Liver (tissue), 9 donors: ENCODE measurements around the gene UHRF2. TPM values are rescaled to one million over a fixed set of nuclear protein-coding genes. Genes with fewer than 3 reads are reported as not detected.
A peak's percentile ranks its signal among the peaks of the same experiment; 100 is the strongest.

Experiments
- DNase-seq: peaks from one replicate; pipeline ENCODE4 v3.0.0-alpha.2; 2017; ENCODE audit warnings: low spot score
- H3K27ac ChIP-seq, 2 donors: one replicate each; pipeline ENCODE4 v1.7.0; 2013; ENCODE audit warnings: inconsistent platforms in 2 of 2, low read length in 2 of 2, control low read depth in 1 of 2, low read depth in 1 of 2, mild to moderate bottlenecking in 1 of 2
- H3K27me3 ChIP-seq, 4 donors: one replicate each; pipeline versions ENCODE4 v1.6.1 to v1.7.0; 2013; ENCODE audit warnings: low read length in 3 of 4, inconsistent platforms in 1 of 4, mild to moderate bottlenecking in 1 of 4, moderate library complexity in 1 of 4; ENCODE audit not compliant: control insufficient read depth in 4 of 4, insufficient read depth in 4 of 4
- H3K36me3 ChIP-seq, 4 donors: one replicate each; pipeline versions ENCODE4 v1.6.1 to v1.7.0; 2013; ENCODE audit warnings: low read length in 3 of 4, mild to moderate bottlenecking in 3 of 4, low read depth in 1 of 4, moderate library complexity in 1 of 4; ENCODE audit not compliant: control insufficient read depth in 4 of 4, insufficient read depth in 3 of 4
- H3K4me1 ChIP-seq, 4 donors: one replicate each; pipeline versions ENCODE4 v1.6.1 to v1.7.0; 2013; ENCODE audit warnings: low read length in 3 of 4, mild to moderate bottlenecking in 3 of 4, moderate library complexity in 1 of 4; ENCODE audit not compliant: control insufficient read depth in 4 of 4, insufficient read depth in 4 of 4
- H3K4me3 ChIP-seq, 3 donors: one replicate each; pipeline versions ENCODE4 v1.6.1 to v1.7.0; 2013; ENCODE audit warnings: low read length in 3 of 3, control low read depth in 1 of 3, low read depth in 1 of 3, mild to moderate bottlenecking in 1 of 3
- H3K9ac ChIP-seq, 2 donors: one replicate each; pipeline ENCODE4 v1.7.0; 2013; ENCODE audit warnings: low read length in 2 of 2, mild to moderate bottlenecking in 2 of 2, moderate library complexity in 2 of 2, control low read depth in 1 of 2, low read depth in 1 of 2
- H3K9me3 ChIP-seq, 4 donors: one replicate each; pipeline versions ENCODE4 v1.6.1 to v1.7.0; 2013; ENCODE audit warnings: low read length in 3 of 4; ENCODE audit not compliant: control insufficient read depth in 4 of 4
- EGR1 ChIP-seq, 2 donors: IDR thresholded peaks; 2 replicates each; pipeline ENCODE4 v1.6.1; 2016 to 2018; ENCODE audit warnings: antibody characterized with exemption in 2 of 2, low read depth in 2 of 2
- FOXA1 ChIP-seq: IDR thresholded peaks from 2 replicates; pipeline ENCODE4 v1.6.1; 2016; ENCODE audit warnings: antibody characterized with exemption
- FOXA2 ChIP-seq: IDR thresholded peaks from 2 replicates; pipeline ENCODE4 v1.6.1; 2016; ENCODE audit warnings: antibody characterized with exemption
- GABPA ChIP-seq, 2 donors: IDR thresholded peaks in 1 of 2; conservative IDR thresholded peaks in 1 of 2; 2 replicates each; pipeline ENCODE4 v1.6.1; 2016; ENCODE audit warnings: antibody characterized with exemption in 2 of 2, mild to moderate bottlenecking in 1 of 2, moderate library complexity in 1 of 2
- HNF4A ChIP-seq, 2 donors: conservative IDR thresholded peaks; 2 replicates each; pipeline ENCODE4 v1.6.1; 2016; ENCODE audit warnings: antibody characterized with exemption in 2 of 2, mild to moderate bottlenecking in 2 of 2
- HNF4G ChIP-seq: IDR thresholded peaks from 2 replicates; pipeline ENCODE4 v1.6.1; 2016; ENCODE audit warnings: antibody characterized with exemption
- JUND ChIP-seq, 2 donors: IDR thresholded peaks; 2 replicates each; pipeline ENCODE4 v1.6.1; 2016; ENCODE audit warnings: antibody characterized with exemption in 2 of 2
- NR2F2 ChIP-seq: IDR thresholded peaks from 2 replicates; pipeline ENCODE4 v1.6.1; 2016; ENCODE audit warnings: antibody characterized with exemption
- RAD21 ChIP-seq, 2 donors: IDR thresholded peaks; 2 replicates each; pipeline ENCODE4 v1.6.1; 2016; ENCODE audit warnings: antibody characterized with exemption in 2 of 2, mild to moderate bottlenecking in 2 of 2
- RXRA ChIP-seq, 2 donors: IDR thresholded peaks; 2 replicates each; pipeline ENCODE4 v1.6.1; 2017 to 2018; ENCODE audit warnings: antibody characterized with exemption in 2 of 2, mild to moderate bottlenecking in 1 of 2
- SP1 ChIP-seq: IDR thresholded peaks from 2 replicates; pipeline ENCODE4 v1.6.1; 2018; ENCODE audit warnings: antibody characterized with exemption, mild to moderate bottlenecking
- TAF1 ChIP-seq: conservative IDR thresholded peaks from 2 replicates; pipeline ENCODE4 v1.6.1; 2016; ENCODE audit warnings: antibody characterized with exemption, mild to moderate bottlenecking
- YY1 ChIP-seq: IDR thresholded peaks from 2 replicates; pipeline ENCODE4 v1.6.1; 2016; ENCODE audit warnings: antibody characterized with exemption, mild to moderate bottlenecking
- WGBS: extraction: QIAGEN DNeasy Blood & Tissue Kit; methylation state at CpG from one replicate; pipeline ENCODE4 v1.1.7; 2013; 5-methylcytosine and 5-hydroxymethylcytosine counted together
- polyA plus RNA-seq, 2 donors: library from polyadenylated mRNA; stranded (reverse) in 1 of 2; unstranded in 1 of 2; fragments of 200-250 nt in 1 of 2; fragments of >200 nt in 1 of 2; fragmentation: Nextera tagmentation in 1 of 2; extraction: Ambion mirVana in 1 of 2; gene quantifications; one replicate each; pipeline versions ENCODE4 v1.2.1 to v1.2.3, GENCODE V29; 2013 to 2015
- total RNA-seq, 2 donors: library from RNA; depleted of rRNA; stranded (reverse); fragments of >200 nt; gene quantifications; one replicate each; pipeline ENCODE4 v1.2.3, GENCODE V29; 2014
- TF ChIP-seq, protein P1 (sequence below): IDR thresholded peaks from 2 replicates; pipeline ENCODE4 v1.6.1; 2016; ENCODE audit warnings: antibody characterized with exemption, mild to moderate bottlenecking
- TF ChIP-seq, protein P2 (sequence below): IDR thresholded peaks from 2 replicates; pipeline ENCODE4 v1.6.1; 2016; ENCODE audit warnings: antibody characterized with exemption
- TF ChIP-seq, protein P3 (sequence below): IDR thresholded peaks from 2 replicates; pipeline ENCODE4 v1.6.1; 2016; ENCODE audit warnings: antibody characterized with exemption
- TF ChIP-seq, protein P4 (sequence below): fragments of 150-350 bp; IDR thresholded peaks from 2 replicates; pipeline ENCODE4 v1.5.1; 2017; ENCODE audit warnings: improper control_type of control experiment, low read depth, low read length; ENCODE audit not compliant: missing input control
- TF ChIP-seq, protein P5 (sequence below): IDR thresholded peaks from 2 replicates; pipeline ENCODE4 v1.6.1; 2016; ENCODE audit warnings: antibody characterized with exemption
- donor health status: healthy.
- donor health status: healthy.
- donor health status: healthy.
- donor health status: healthy.
- donor health status: healthy.

Gene UHRF2
- total and polyA plus RNA-seq, 4 donors, result 5.7 to 34.1 (median 16.9) TPM

DNA sequence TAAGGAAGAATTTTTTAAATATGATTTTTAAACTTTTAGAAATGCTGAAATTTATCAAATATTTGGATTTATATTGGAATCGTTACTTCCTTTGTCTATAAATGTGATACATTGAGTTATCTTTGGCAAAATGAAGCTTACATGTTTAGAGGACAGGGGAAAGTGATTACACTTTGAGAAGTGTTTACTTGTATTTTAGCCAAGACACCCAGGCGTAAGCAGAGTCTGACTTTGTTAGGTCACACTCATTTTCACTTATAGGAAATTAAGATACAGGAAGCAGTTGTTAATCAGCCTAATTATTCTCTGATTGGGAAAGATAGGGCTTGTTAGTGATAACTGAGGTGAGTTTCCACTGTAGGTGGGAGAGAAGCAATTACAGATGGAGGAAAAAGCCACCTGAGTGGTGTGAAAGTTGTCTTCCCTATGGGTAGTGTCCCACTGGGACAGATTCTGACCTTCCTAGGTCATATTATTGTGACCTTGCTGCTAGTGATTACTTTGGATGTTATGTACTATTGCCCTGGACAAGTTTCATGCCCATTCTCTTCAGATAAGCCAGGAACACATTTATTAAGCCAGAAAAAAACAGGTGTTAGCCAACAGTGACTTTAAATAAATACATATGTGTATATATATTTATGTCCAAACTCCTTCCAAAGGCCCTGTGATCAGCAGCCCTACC lies 88.7 kb downstream of the UHRF2 start:
- Histone ChIP-seq H3K4me3 (no peak overlapping the region), H3K36me3 (peaks cover 8 to 37% (median 30%) of the 10 kb centered on the region in 4 donors), H3K9me3 (no peaks in the 10 kb centered on the region), H3K27ac (peak overlapping the region in 1 of 2 donors; percentile 52), H3K9ac (no peak overlapping the region), H3K4me1 (peaks cover 0 to 11% (median 4%) of the 10 kb centered on the region in 4 donors), H3K27me3 (no peaks in the 10 kb centered on the region)
- TF ChIP-seq YY1, result no peak
- TF ChIP-seq, protein P1, sequence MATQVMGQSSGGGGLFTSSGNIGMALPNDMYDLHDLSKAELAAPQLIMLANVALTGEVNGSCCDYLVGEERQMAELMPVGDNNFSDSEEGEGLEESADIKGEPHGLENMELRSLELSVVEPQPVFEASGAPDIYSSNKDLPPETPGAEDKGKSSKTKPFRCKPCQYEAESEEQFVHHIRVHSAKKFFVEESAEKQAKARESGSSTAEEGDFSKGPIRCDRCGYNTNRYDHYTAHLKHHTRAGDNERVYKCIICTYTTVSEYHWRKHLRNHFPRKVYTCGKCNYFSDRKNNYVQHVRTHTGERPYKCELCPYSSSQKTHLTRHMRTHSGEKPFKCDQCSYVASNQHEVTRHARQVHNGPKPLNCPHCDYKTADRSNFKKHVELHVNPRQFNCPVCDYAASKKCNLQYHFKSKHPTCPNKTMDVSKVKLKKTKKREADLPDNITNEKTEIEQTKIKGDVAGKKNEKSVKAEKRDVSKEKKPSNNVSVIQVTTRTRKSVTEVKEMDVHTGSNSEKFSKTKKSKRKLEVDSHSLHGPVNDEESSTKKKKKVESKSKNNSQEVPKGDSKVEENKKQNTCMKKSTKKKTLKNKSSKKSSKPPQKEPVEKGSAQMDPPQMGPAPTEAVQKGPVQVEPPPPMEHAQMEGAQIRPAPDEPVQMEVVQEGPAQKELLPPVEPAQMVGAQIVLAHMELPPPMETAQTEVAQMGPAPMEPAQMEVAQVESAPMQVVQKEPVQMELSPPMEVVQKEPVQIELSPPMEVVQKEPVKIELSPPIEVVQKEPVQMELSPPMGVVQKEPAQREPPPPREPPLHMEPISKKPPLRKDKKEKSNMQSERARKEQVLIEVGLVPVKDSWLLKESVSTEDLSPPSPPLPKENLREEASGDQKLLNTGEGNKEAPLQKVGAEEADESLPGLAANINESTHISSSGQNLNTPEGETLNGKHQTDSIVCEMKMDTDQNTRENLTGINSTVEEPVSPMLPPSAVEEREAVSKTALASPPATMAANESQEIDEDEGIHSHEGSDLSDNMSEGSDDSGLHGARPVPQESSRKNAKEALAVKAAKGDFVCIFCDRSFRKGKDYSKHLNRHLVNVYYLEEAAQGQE, result peak; percentile 51
- no peak for TF ChIP-seq EGR1 (IDR thresholded peaks at IDR 0.05; ENCODE audit: low read depth in 2 of 2)
- TF ChIP-seq GABPA (IDR thresholded peaks at IDR 0.05 in 1 of 2, conservative IDR thresholded peaks at IDR 0.05 in 1 of 2), result no peak
- TF ChIP-seq HNF4A (conservative IDR thresholded peaks at IDR 0.05), result peak; percentile 72 to 79
- TF ChIP-seq JUND (IDR thresholded peaks at IDR 0.05), result peak in 1 of 2 donors; percentile 30
- TF ChIP-seq, protein P2, sequence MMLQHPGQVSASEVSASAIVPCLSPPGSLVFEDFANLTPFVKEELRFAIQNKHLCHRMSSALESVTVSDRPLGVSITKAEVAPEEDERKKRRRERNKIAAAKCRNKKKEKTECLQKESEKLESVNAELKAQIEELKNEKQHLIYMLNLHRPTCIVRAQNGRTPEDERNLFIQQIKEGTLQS, result no peak
- peak; percentile 38 for TF ChIP-seq SP1
- TF ChIP-seq HNF4G, result no peak
- TF ChIP-seq RAD21 (IDR thresholded peaks at IDR 0.05), result no peak
- TF ChIP-seq, protein P3, sequence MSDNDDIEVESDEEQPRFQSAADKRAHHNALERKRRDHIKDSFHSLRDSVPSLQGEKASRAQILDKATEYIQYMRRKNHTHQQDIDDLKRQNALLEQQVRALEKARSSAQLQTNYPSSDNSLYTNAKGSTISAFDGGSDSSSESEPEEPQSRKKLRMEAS, result peak; percentile 43
- peak in 1 of 2 donors; percentile 69 for TF ChIP-seq RXRA (IDR thresholded peaks at IDR 0.05)
- TF ChIP-seq, protein P4, sequence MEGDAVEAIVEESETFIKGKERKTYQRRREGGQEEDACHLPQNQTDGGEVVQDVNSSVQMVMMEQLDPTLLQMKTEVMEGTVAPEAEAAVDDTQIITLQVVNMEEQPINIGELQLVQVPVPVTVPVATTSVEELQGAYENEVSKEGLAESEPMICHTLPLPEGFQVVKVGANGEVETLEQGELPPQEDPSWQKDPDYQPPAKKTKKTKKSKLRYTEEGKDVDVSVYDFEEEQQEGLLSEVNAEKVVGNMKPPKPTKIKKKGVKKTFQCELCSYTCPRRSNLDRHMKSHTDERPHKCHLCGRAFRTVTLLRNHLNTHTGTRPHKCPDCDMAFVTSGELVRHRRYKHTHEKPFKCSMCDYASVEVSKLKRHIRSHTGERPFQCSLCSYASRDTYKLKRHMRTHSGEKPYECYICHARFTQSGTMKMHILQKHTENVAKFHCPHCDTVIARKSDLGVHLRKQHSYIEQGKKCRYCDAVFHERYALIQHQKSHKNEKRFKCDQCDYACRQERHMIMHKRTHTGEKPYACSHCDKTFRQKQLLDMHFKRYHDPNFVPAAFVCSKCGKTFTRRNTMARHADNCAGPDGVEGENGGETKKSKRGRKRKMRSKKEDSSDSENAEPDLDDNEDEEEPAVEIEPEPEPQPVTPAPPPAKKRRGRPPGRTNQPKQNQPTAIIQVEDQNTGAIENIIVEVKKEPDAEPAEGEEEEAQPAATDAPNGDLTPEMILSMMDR, result no peak
- TF ChIP-seq FOXA2, result peak; percentile 51
- peak; percentile 46 for TF ChIP-seq FOXA1
- TF ChIP-seq NR2F2, result no peak
- TF ChIP-seq, protein P5, sequence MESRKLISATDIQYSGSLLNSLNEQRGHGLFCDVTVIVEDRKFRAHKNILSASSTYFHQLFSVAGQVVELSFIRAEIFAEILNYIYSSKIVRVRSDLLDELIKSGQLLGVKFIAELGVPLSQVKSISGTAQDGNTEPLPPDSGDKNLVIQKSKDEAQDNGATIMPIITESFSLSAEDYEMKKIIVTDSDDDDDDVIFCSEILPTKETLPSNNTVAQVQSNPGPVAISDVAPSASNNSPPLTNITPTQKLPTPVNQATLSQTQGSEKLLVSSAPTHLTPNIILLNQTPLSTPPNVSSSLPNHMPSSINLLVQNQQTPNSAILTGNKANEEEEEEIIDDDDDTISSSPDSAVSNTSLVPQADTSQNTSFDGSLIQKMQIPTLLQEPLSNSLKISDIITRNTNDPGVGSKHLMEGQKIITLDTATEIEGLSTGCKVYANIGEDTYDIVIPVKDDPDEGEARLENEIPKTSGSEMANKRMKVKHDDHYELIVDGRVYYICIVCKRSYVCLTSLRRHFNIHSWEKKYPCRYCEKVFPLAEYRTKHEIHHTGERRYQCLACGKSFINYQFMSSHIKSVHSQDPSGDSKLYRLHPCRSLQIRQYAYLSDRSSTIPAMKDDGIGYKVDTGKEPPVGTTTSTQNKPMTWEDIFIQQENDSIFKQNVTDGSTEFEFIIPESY, result peak; percentile 29
- TF ChIP-seq TAF1, result no peak
- 48% methylated on average over 2 of the region's 2 CpGs for WGBS
- DNase-seq, result no peak
